DMS153 treated with DMSO at 0.1 percent for 48 hours (cell line): ENCODE results near the gene CSNK2A3.
A peak's percentile ranks its signal among the peaks of the same experiment; 100 is the strongest.
"Not testable (repeated sequence)": the region's sequence is repeated elsewhere in the genome, so short reads cannot be mapped to it uniquely, and the experiment has no call there.

Source experiments
- DNase-seq: peaks from one replicate; lab custom pipeline; 2025; ENCODE audit not compliant: unreplicated experiment; lab: John Stamatoyannopoulos, UW

Gene CSNK2A3

GRCh38 chr11:11380340-11380739 lies 27.3 kb upstream of the CSNK2A3 start:
- DNase-seq = no peak

DNA sequence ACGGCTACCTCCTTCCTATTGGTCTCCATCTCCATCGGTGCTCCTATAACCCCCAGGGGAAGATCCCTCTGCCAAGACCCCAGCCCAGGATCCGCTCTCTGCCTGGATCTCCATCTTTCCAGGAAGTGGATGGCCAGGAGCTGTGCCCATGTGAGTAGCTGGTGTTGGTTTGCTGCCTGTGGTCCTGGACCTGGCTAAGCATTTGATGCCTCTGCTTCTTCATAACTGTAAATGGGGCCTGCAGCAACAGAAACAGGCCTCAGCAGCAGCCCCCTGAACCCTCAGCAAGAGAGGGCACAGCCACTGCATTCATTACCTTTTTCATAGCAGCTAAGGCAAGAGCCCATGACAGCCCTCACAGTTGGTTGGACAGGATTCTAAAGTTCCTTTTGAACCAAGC lies 26.6 kb upstream of the CSNK2A3 start:
- DNase-seq = no peak

GRCh38 chr11:11378184-11378940 lies 25.3 kb upstream of the CSNK2A3 start:
- DNase-seq = no peak

- no peak for DNase-seq
These were observed 21.5 kb upstream of the CSNK2A3 start for GRCh38 chr11:11374358-11375148.

- no peak for DNase-seq
These were observed 20.9 kb upstream of the CSNK2A3 start for GRCh38 chr11:11373934-11374333.

GRCh38 chr11:11372461-11372860 lies 19.4 kb upstream of the CSNK2A3 start:
- no peak for DNase-seq

DNA sequence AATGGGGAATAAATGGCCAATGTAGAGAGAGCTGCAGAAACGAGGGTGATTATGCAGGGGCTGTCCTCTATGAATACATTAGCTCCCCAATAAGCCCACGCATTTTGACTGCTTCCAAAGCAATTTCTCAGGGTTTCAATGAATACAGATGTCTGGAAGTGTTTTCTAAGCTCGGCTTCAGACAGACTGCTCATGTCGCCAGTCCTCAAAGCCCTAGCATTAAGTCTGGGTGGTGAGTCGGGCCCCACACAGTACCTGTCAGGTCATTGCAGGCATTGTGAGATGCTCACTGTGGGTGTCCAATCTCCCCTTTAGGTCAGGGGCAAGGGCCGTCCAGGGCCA lies 17.9 kb upstream of the CSNK2A3 start:
- no peak for DNase-seq

- no peak for DNase-seq
These were observed 17.4 kb upstream of the CSNK2A3 start for GRCh38 chr11:11370255-11370961.

DNA sequence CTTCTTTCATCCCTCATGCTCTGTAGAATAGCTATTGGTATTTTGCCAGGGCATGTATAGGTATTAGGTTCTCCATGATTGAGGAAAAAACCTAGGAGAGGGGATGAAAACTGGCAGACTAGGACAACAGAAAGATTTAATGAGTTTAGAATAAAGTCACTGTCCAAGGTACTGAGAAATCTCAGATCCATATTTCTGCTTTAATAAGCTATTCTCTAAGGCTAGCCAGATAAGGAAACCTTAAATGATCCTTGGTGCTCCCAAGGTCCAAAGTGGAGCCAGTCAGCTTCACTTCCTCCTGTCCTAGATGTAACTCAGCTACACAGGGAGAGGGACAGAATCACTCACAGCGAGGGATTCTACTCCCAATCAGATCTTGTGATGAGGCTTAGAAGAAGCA lies 13.7 kb upstream of the CSNK2A3 start:
- no peak for DNase-seq

GRCh38 chr11:11363674-11364073 lies 10.6 kb upstream of the CSNK2A3 start:
- no peak for DNase-seq

- DNase-seq = no peak
These were observed 6.6 kb upstream of the CSNK2A3 start for GRCh38 chr11:11359611-11360010.

DNA sequence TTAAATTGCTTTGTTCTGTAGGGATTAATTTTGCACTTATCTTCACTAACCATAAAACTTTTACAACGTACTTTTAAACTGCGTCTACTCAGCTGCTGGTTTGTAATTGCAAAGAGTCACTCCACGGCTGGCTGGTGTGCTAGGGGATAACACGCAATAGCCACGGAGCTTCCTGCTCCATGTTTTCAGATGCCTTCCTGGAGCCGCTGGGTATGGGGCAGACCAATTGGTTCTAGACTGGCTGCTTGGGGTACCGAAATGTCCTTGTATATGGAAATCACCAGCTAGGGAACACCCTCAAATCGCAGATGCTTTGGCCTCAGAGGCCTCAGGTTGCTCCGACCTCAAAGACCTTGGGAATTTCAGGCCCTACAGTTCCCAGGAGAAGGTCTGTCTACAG lies 3.8 kb upstream of the CSNK2A3 start:
- DNase-seq = no peak

DNA sequence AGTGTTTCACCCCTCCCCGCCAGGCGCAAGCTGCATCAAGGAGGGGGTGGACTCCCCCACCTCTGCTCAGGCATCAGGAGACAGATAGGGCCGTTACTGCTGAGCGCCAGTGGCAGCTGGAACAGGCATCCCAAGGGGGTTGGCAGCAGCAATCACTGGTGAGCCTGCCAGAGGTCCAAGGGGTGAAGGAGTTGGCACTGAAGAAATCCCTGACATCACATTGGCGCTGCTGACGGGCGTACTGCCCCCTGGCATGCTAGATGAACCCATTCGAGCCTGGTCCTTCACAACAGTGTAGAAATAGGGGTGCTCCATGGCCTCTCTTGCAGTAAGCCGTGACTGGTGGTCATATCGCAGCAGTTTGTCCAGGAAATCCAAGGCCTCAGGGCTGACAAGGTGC lies 1.2 kb downstream of the CSNK2A3 start:
- DNase-seq = not testable (repeated sequence)

- DNase-seq = no peak
These were observed 1.9 kb downstream of the CSNK2A3 start for GRCh38 chr11:11351042-11351586.

DNA sequence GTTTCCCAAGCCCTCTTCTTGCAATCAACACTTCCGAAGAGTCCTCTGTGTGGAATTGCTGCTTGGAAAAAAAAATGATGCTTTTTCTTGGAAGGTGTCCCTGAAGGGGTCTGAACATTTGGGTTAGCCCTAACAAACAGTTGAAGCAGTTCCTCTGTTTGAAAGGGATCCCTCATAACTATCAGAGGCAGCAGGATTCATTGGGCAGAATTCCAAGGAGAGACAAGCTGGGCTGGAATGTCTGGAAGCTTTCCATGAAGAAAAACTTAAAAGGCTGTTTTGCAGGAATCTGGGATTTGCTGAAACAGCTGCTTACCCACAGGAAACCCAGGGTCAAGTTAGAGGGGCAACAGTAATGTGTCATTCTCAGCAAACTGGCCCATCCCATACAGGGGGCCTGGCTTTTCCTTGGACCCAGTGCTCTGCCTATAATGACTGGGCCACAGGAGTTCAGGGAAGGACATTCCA lies 3.1 kb downstream of the CSNK2A3 start:
- DNase-seq = no peak

GRCh38 chr11:11349106-11349825 lies 3.8 kb downstream of the CSNK2A3 start:
- DNase-seq = no peak

- DNase-seq = no peak
These were observed 4.7 kb downstream of the CSNK2A3 start for GRCh38 chr11:11348303-11348702.

GRCh38 chr11:11347592-11347991 lies 5.5 kb downstream of the CSNK2A3 start:
- DNase-seq = no peak

DNA sequence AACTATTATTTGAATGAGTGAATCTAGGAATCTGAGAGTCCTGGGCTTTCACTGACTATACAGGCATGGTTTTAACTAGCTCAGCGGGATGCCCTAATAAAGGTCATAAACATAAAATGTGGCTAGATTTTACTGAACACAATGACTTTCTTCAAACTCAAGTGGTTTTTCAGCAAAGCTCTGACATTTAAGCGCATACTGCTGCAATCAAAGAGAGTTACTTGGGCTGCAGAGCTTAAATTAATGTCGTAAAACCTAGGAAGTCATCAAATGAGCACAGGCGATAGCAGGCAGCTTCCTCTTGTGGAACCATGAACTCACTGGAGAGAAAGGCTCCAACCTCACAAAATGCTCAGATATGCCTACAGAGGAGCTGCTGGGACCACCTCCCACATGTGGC lies 6.7 kb downstream of the CSNK2A3 start:
- DNase-seq = peak; percentile 92

DNA sequence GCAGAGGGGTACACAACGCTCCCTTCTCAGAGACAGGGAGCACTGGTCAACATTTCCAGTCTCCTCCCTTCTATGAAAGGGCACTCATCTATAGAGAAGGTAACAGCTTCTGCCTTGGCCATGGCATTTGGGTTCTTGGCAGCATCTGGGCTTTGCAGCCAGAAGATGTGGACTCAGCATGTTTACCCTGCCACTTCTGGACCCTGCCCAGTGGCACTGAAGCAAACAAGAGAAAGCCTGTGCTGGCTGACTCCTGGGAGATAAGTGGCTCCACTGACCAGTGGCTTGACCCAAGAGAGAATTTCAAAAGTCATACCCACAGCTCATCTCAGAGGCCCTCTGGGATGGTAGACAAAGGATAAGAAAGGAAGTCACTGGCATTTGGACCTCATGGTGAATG lies 8.0 kb downstream of the CSNK2A3 start:
- DNase-seq = no peak

- no peak for DNase-seq
These were observed 9.0 kb downstream of the CSNK2A3 start for GRCh38 chr11:11344045-11344444.
